ENCODE data around the gene GSKIP.

GRCh38 chr14:96354246-96354645 is 9.1 kb upstream of the GSKIP start:
- TF ChIP-seq EZH2phosphoT487 (IDR thresholded peaks at IDR 0.05; ENCODE audit: low read depth) (no peak), CTCF (IDR thresholded peaks at IDR 0.05; ENCODE audit: low read depth, low read length) (no peak)

All from OCI-LY3 (cell line).